Activated CD8-positive, alpha-beta memory T cell treated with anti-CD3 and anti-CD28 coated beads, Interleukin-2, amount 10 ng/mL, durations not matched to agents 7 days and 5 days (primary cell): ENCODE data around the gene BOC. TPM values are rescaled to one million over a fixed set of nuclear protein-coding genes. Genes with fewer than 3 reads are reported as not detected.
"Not testable (repeated sequence)": the region's sequence is repeated elsewhere in the genome, so short reads cannot be mapped to it uniquely, and the experiment has no call there.

ENCODE experiments used
- ATAC-seq: fragments of 150-1000 bp; cut with Tn5 transposase; one replicate; pipeline ENCODE4 v1.10.0; 2021; ENCODE audit warnings: moderate library complexity
- CTCF ChIA-PET: fragments of 350-600 bp; sonication (Branson Sonifier 250); formaldehyde crosslinking; loops from one replicate; lab custom pipeline; 2021; ENCODE audit warnings: antibody characterized with exemption; lab: Charles Lee
- DNase-seq: peaks from one replicate; pipeline ENCODE4 v3.0.0-alpha.2; 2020
- H3K27ac Mint-ChIP-seq: one replicate; pipeline ENCODE4 v1.8.0; 2021; ENCODE audit warnings: mild to moderate bottlenecking, mixed read lengths
- H3K27me3 Mint-ChIP-seq: one replicate; pipeline ENCODE4 v1.8.0; 2021; ENCODE audit warnings: mixed read lengths
- H3K36me3 Mint-ChIP-seq: one replicate; pipeline ENCODE4 v1.8.0; 2021; ENCODE audit warnings: mild to moderate bottlenecking, mixed read lengths
- H3K4me1 Mint-ChIP-seq: one replicate; pipeline ENCODE4 v1.8.0; 2021; ENCODE audit warnings: mixed read lengths
- H3K4me3 Mint-ChIP-seq: one replicate; pipeline ENCODE4 v1.8.0; 2021; ENCODE audit warnings: mild to moderate bottlenecking, moderate library complexity, mixed read lengths
- H3K9me3 Mint-ChIP-seq: one replicate; pipeline ENCODE4 v1.8.0; 2022; ENCODE audit warnings: low read depth, mixed read lengths
- total RNA-seq, 2 experiments: library from RNA; stranded (reverse); gene quantifications; one replicate each; pipeline ENCODE4 v1.2.3, GENCODE V29; 2021

BOC gene, protein sequence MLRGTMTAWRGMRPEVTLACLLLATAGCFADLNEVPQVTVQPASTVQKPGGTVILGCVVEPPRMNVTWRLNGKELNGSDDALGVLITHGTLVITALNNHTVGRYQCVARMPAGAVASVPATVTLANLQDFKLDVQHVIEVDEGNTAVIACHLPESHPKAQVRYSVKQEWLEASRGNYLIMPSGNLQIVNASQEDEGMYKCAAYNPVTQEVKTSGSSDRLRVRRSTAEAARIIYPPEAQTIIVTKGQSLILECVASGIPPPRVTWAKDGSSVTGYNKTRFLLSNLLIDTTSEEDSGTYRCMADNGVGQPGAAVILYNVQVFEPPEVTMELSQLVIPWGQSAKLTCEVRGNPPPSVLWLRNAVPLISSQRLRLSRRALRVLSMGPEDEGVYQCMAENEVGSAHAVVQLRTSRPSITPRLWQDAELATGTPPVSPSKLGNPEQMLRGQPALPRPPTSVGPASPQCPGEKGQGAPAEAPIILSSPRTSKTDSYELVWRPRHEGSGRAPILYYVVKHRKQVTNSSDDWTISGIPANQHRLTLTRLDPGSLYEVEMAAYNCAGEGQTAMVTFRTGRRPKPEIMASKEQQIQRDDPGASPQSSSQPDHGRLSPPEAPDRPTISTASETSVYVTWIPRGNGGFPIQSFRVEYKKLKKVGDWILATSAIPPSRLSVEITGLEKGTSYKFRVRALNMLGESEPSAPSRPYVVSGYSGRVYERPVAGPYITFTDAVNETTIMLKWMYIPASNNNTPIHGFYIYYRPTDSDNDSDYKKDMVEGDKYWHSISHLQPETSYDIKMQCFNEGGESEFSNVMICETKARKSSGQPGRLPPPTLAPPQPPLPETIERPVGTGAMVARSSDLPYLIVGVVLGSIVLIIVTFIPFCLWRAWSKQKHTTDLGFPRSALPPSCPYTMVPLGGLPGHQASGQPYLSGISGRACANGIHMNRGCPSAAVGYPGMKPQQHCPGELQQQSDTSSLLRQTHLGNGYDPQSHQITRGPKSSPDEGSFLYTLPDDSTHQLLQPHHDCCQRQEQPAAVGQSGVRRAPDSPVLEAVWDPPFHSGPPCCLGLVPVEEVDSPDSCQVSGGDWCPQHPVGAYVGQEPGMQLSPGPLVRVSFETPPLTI
- total RNA-seq, result not detected

DNA sequence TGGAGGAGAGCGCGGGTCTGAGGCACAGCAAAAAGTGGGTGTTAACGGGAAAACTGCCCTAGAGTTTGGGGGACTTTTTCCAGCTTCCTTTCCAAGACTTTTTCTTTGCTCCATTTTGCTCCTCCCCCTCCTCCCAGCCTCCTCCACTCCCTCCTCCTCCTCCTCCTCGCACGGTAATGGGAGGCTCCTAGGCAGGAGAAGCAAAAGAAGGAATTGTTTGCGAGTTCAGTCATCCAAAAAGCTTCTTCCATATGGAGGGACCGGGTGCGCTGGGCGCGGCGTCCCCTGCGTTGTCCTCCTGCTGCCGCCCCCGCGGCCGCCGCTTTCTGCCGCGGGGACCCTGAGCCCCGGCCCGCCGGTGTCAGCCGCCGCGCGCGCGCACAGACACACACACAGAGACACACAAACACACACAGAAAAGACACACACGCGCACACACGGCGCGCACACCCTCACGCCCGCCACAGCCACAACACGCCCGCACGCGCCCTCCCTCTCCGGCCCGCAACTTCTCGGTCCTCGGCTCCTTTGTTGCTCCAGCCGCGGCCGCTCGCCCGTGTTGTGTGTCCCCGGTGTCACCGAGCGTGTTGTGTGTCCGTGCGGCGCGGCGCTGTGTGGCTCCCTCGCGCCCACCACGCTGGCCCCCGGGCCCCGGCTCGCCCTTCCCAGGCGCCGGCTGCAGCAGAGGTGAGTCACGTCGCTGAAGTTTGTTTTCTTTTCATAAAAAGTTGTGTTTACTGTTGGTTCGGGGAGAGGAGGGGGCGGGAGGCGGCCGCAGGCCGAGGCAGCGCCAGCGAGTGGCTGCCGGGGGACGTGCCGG lies at the start of gene BOC:
Gene BOC, plus strand, starts transcription at position 228 of the 820 bp plus-strand sequence. CDS start 38,246 bp downstream, outside the sequence.
- CTCF ChIA-PET, result no interaction called here
- Mint-ChIP-seq H3K4me1 (peaks cover 8% of the 10 kb centered on the region), H3K36me3 (no peaks in the 10 kb centered on the region), H3K9me3 (no peaks in the 10 kb centered on the region), H3K27ac (no peak within 1 kb of the TSS), H3K27me3 (peaks cover 96% of the 10 kb centered on the region), H3K4me3 (peak within 1 kb of the TSS; percentile 62)
- DNase-seq (no peak), ATAC-seq (peak; percentile 51)

DNA sequence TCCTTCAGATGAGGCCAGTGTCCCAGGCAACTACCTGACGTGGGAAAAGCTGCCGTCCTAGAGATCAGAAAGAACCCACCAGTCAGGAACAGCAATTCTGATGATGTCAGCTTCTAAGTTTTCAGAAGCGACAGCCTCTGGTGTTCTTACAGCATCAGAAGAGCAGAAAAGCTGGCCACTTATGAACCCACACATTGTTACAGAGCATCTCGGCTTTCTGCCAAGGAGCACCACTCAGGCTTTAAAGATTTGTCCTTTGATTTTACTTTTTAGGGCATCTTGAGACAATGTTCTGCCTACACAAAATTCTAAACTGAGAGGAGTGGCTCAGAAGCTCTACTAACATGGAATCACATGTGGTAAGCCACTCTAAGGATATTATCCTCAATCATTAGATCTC lies 49.7 kb upstream of the BOC start:
- Mint-ChIP-seq H3K27ac (no peak overlapping the region), H3K27me3 (peaks cover 6% of the 10 kb centered on the region), H3K36me3 (no peaks in the 10 kb centered on the region), H3K4me1 (no peaks in the 10 kb centered on the region), H3K9me3 (no peaks in the 10 kb centered on the region), H3K4me3 (no peak overlapping the region)
- ATAC-seq, result no peak
- no peak for DNase-seq
- CTCF ChIA-PET, result no interaction called here

DNA sequence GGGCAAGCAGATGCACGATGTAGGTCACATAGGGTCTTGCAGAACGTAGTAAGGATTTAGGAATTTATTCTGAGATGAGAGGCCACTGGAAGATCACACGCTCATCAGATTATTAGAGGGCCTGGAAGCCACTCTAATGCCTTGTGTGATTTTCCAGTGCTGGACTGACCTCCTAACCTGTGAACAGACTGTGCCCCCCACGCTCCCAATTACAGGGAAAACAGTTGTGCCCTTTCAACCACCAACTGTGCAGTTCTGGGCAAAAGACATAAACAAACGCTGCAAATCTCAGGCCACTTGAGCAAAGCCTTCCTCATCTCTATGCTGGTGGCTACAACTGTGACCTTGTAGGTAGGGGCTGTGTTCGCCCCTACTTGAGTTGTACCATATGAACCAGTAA lies 48.2 kb upstream of the BOC start:
- no peaks in the 10 kb centered on the region for H3K4me1 Mint-ChIP-seq
- no peaks in the 10 kb centered on the region for H3K36me3 Mint-ChIP-seq
- H3K9me3 Mint-ChIP-seq, result no peaks in the 10 kb centered on the region
- peaks cover 6% of the 10 kb centered on the region for H3K27me3 Mint-ChIP-seq
- H3K27ac Mint-ChIP-seq, result no peak overlapping the region
- no peak overlapping the region for H3K4me3 Mint-ChIP-seq
- no peak for ATAC-seq
- CTCF ChIA-PET, result no interaction called here
- no peak for DNase-seq

DNA sequence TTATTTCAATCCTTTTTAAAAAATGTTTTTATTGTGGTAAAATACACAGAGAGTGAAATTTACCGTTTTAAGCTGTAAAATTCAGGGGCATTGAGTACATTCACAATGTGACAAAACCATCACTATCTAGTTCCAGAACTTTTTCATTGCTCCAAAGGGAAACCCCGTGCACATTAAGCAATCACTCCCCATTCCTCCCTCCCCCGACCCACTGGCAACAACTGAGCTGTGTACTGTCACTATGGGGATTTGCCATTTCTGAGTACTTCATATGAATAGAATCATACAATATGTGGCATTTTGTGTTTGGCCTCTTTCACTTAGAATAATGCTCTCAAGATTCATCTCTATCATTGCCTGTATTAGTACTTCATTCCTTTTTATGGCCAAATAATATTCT lies 45.5 kb upstream of the BOC start:
- no peaks in the 10 kb centered on the region for H3K36me3 Mint-ChIP-seq
- DNase-seq (no peak), ATAC-seq (no peak)
- peaks cover 2% of the 10 kb centered on the region for H3K27me3 Mint-ChIP-seq
- CTCF ChIA-PET, result no interaction called here
- H3K4me1 Mint-ChIP-seq, result no peaks in the 10 kb centered on the region
- H3K9me3 Mint-ChIP-seq, result no peaks in the 10 kb centered on the region
- no peak overlapping the region for H3K27ac Mint-ChIP-seq
- no peak overlapping the region for H3K4me3 Mint-ChIP-seq

DNA sequence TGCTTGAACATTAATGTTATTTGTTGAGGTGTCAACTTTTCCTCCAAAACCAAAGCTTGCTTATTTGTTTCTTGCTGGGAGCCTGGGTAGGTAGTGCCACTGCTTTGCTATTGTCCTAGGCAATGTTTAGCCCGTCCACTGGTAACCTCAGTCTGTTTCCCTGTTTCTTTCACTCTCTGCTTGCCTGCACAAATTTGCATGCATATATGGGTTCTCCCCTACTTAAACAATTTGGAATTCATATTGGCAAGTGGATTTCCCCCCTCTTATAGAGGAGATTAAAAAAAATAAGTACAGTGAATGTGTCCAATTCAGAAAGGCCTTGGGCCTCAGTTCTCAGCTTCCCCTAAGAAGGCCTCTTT lies 45.0 kb upstream of the BOC start:
- H3K27ac Mint-ChIP-seq, result no peak overlapping the region
- no peaks in the 10 kb centered on the region for H3K4me1 Mint-ChIP-seq
- no peaks in the 10 kb centered on the region for H3K36me3 Mint-ChIP-seq
- DNase-seq, result no peak
- H3K9me3 Mint-ChIP-seq, result no peaks in the 10 kb centered on the region
- no peak for ATAC-seq
- H3K27me3 Mint-ChIP-seq, result peaks cover 2% of the 10 kb centered on the region
- H3K4me3 Mint-ChIP-seq, result no peak overlapping the region
- CTCF ChIA-PET, result no interaction called here

DNA sequence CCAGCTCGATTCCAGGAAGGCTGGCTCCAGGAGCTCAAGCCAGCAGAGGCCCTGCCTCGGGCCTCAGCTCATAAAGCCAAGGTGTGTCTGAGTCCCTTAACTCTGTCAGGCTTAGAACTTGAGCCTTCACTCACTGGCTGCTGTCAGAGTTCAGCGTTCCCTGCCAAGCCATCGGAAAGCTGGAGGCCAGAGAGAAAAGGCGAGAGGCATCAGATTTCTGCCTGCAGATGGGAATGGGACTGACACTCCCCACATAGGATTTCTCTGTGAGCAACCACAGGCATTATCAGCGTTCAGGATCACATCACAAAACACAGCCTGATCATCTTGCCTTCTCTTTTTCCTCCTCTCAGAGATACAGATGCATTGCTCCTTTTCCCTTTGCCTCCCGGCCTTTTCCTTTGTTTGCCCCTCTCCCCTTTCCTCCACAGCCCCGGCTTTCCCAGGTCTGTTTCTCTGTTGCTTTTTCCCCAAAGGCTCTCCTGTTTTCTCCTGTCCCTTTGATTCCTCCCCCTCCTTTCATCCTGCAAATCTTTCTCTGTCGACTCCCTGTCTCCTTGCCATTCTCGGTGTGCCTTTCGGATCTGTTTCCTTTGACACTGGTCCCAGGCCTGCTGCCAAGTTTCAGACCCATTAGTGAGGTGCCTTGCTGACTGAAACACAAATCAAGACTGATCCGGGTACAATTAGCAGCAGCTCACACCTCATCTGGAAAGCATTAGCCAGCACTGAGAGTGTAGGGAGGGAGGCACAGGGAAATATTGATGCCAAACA lies 44.5 kb upstream of the BOC start:
- CTCF ChIA-PET, result no interaction called here
- no peaks in the 10 kb centered on the region for H3K9me3 Mint-ChIP-seq
- H3K27me3 Mint-ChIP-seq, result peaks cover 1% of the 10 kb centered on the region
- H3K4me1 Mint-ChIP-seq, result no peaks in the 10 kb centered on the region
- DNase-seq (no peak), ATAC-seq (no peak)
- H3K4me3 Mint-ChIP-seq, result no peak overlapping the region
- no peak overlapping the region for H3K27ac Mint-ChIP-seq
- no peaks in the 10 kb centered on the region for H3K36me3 Mint-ChIP-seq

DNA sequence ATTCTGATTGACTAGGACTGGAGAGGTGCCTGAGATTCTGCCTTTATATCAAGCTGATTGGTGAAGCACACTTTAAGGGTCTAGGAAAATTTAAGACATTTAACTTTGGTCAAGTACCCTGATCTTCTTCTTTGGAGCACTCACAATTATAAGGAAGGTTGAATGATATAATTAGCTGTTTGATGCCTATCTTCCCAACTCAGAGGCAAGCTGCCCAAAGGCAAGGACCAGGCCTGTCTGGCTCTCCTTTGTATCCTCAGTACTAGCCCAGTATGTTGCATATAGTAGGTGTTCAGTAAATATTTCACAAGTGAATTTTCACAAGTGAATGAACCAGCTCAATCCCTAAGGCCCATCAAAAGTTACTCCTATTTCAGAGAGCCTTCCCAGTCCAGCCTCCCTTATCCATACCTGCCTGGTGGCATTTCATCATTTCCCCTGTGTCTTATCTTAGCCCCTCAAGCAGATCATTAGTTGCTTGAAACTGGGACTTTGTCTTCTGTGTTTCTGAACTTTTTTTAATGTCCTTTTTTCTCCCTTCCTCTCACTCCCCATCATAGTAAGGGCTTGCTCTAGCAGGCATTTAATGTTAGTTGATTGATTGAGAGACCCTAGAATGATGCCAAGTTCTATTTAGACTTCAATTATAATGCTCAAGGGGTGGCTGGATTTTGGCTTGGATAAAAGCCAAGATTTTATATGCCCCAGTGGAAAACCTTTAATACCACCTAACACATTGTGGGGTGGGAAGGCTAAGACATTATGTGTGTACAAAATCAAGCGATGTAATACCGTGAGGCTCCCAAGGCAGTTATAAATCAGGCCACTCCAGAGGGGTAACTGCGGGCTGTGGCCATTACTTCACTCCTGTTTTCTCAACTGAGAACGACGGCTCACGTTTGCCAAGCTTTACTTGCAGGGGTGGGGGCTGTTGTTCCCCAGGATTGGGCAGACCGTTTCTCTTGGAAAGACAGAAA lies 43.2 kb upstream of the BOC start:
- CTCF ChIA-PET, result no interaction called here
- H3K9me3 Mint-ChIP-seq, result no peaks in the 10 kb centered on the region
- H3K4me1 Mint-ChIP-seq, result no peaks in the 10 kb centered on the region
- DNase-seq (no peak), ATAC-seq (no peak)
- no peaks in the 10 kb centered on the region for H3K36me3 Mint-ChIP-seq
- H3K4me3 Mint-ChIP-seq, result no peak overlapping the region
- no peak overlapping the region for H3K27ac Mint-ChIP-seq
- H3K27me3 Mint-ChIP-seq, result no peaks in the 10 kb centered on the region

DNA sequence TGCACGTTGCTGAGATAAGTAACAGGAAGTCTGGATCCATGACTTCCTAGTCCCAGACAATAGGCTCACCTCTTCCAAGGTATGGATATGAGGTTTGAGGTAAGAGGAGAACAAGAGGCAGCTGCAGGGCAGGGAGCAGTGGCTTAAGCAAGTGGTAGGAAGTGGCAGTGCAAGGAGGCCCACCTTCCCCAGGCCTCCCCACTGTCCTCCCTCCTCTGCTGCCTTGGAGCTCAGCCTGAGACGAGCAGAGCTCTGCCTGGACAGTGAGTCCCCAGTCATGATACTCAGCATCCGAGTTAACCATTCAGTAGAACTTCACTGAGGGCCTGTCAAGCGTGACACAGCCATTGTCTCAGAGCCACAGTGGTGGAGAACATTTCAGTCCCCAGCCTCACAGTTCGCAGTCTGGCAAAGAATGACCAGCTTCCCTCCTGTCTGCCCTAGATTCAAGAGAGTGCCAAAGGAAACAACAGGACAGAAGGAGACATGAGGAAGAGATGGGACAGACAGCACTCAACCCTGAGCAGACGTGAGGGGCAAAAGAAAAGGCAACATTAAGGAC lies 41.4 kb upstream of the BOC start:
- DNase-seq, result no peak
- H3K4me1 Mint-ChIP-seq, result no peaks in the 10 kb centered on the region
- H3K4me3 Mint-ChIP-seq, result no peak overlapping the region
- no peak for ATAC-seq
- no peaks in the 10 kb centered on the region for H3K9me3 Mint-ChIP-seq
- H3K27ac Mint-ChIP-seq, result no peak overlapping the region
- peaks cover 3% of the 10 kb centered on the region for H3K27me3 Mint-ChIP-seq
- no peaks in the 10 kb centered on the region for H3K36me3 Mint-ChIP-seq
- CTCF ChIA-PET, result no interaction called here

DNA sequence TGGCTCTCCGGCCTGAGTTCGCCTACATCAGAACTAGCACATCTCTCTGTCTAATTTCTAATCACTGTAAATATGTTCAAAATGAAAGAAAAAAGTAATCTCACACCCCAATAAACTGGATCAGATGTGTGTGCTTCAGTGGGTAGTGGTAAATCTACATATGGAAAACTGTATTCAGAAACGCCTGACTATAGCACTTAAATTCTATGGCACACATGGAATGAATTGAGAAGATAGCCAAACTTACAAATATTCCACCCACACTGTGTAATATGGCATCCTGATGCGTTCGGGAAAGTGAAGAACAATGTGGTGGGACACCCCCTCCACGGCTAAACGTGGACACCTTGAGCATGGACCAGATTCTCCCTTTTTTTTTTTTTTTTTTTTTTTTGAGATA lies 40.6 kb upstream of the BOC start:
- Mint-ChIP-seq H3K27ac (no peak overlapping the region), H3K36me3 (no peaks in the 10 kb centered on the region), H3K4me3 (no peak overlapping the region), H3K27me3 (peaks cover 6% of the 10 kb centered on the region), H3K4me1 (no peaks in the 10 kb centered on the region), H3K9me3 (no peaks in the 10 kb centered on the region)
- CTCF ChIA-PET, result no interaction called here
- ATAC-seq (no peak), DNase-seq (no peak)

DNA sequence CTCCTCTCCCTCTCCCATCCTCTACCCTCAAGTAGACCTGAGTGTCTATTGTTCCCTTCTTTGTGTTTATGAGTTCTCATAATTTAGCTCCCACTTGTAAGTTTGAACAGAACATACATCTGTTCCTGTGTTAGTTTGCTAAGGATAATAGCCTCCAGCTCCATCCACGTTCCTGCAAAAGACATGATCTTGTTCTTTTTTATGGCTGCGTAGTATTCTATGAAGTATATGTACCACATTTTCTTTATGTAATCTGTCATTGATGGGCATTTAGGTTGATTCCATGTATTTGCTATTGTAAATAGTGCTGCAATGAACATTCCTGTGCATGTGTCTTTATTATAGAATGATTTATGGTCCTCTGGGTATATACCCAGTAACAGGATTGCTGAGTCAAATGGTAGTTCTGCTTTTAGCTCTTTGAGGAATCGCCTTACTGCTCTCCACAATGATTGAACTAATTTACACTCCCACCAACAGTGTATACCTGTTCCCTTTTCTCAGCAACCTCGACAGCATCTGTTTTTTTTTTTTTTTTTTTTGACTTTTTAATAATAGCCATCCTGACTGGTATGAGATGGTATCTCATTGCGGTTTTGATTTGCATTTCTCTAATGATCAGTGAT lies 39.6 kb upstream of the BOC start:
- H3K4me3 Mint-ChIP-seq, H3K4me1 Mint-ChIP-seq, DNase-seq, H3K27me3 Mint-ChIP-seq, H3K27ac Mint-ChIP-seq, CTCF ChIA-PET, H3K36me3 Mint-ChIP-seq, H3K9me3 Mint-ChIP-seq, ATAC-seq: not testable (repeated sequence)

DNA sequence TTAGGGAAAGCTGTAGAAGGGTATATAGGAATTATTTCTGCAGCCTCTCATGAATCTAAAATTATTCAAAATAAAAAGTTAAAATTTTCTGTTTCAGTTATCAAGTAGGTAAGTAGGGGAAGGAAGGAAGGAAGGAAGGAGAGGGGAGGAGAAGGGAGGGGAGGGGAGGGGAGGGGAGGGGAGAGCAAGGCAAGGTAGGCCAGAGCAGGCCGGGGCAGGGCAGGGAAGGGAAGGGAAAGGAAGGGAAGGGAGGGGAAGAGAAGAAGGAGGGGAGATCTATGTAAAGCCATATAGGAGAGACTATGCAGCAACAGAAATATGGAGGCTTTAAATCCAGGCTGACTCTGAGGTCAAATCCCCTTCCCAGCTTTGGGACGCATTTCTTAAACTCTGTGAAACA lies 38.3 kb upstream of the BOC start:
- no peak overlapping the region for H3K27ac Mint-ChIP-seq
- ATAC-seq, result no peak
- no peak for DNase-seq
- H3K36me3 Mint-ChIP-seq, result no peaks in the 10 kb centered on the region
- CTCF ChIA-PET, result no interaction called here
- no peaks in the 10 kb centered on the region for H3K4me1 Mint-ChIP-seq
- peaks cover 6% of the 10 kb centered on the region for H3K27me3 Mint-ChIP-seq
- H3K4me3 Mint-ChIP-seq, result no peak overlapping the region
- no peaks in the 10 kb centered on the region for H3K9me3 Mint-ChIP-seq
